Mucosa of rectum (tissue), 2 donors: ENCODE data around the gene AKAP13.

Source experiments
- H3K27ac ChIP-seq, 2 donors: one replicate each; pipeline ENCODE4 v1.7.0; 2013; ENCODE audit warnings: inconsistent platforms in 2 of 2, low read depth in 2 of 2, low read length in 2 of 2
- H3K27me3 ChIP-seq, 2 donors: one replicate each; pipeline ENCODE4 v1.7.0; 2013; ENCODE audit warnings: low read length in 2 of 2; ENCODE audit not compliant: control insufficient read depth in 2 of 2, insufficient read depth in 2 of 2
- H3K36me3 ChIP-seq, 2 donors: one replicate each; pipeline ENCODE4 v1.7.0; 2013; ENCODE audit warnings: low read length in 2 of 2; ENCODE audit not compliant: control insufficient read depth in 2 of 2, insufficient read depth in 2 of 2
- H3K4me1 ChIP-seq, 2 donors: one replicate each; pipeline ENCODE4 v1.7.0; 2013; ENCODE audit warnings: low read length in 2 of 2, mild to moderate bottlenecking in 1 of 2; ENCODE audit not compliant: control insufficient read depth in 2 of 2, insufficient read depth in 2 of 2
- H3K4me3 ChIP-seq, 2 donors: one replicate each; pipeline ENCODE4 v1.7.0; 2013; ENCODE audit warnings: low read length in 2 of 2
- H3K9ac ChIP-seq, 2 donors: one replicate each; pipeline ENCODE4 v1.7.0; 2013; ENCODE audit warnings: low read length in 2 of 2, low read depth in 1 of 2, mild to moderate bottlenecking in 1 of 2
- H3K9me3 ChIP-seq, 2 donors: one replicate each; pipeline ENCODE4 v1.7.0; 2013; ENCODE audit warnings: low read length in 2 of 2; ENCODE audit not compliant: control insufficient read depth in 2 of 2
- donor health status: healthy.
- donor health status: Normal muscosa, but diverticular disease.

AKAP13 gene

DNA sequence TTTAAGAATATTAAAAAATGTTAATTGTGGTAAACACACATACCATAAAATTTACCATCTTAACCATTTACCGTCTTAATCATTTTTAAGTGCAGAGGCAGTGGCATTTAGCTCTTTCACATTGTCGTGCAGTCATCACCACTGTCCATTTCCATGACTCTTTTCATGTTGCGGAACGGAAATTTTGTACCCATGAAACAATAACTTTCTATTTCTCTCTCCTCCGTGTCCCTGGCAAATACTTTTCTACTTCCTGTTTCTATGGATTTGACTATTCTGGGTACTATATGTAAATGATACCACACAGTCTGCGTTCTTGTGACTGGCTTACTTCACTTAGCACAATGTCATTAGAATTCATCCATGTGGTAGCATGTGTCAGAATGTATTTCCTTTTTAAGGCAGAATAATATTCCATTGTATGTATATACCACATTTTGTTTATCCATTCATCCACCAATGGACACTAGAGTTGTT lies 27.9 kb downstream of the AKAP13 start:
- Histone ChIP-seq H3K27ac (no peak overlapping the region), H3K9me3 (no peaks in the 10 kb centered on the region), H3K9ac (no peak overlapping the region), H3K4me1 (peaks cover 11 to 29% of the 10 kb centered on the region in 2 donors), H3K36me3 (no peaks in the 10 kb centered on the region), H3K27me3 (no peaks in the 10 kb centered on the region), H3K4me3 (no peak overlapping the region)

DNA sequence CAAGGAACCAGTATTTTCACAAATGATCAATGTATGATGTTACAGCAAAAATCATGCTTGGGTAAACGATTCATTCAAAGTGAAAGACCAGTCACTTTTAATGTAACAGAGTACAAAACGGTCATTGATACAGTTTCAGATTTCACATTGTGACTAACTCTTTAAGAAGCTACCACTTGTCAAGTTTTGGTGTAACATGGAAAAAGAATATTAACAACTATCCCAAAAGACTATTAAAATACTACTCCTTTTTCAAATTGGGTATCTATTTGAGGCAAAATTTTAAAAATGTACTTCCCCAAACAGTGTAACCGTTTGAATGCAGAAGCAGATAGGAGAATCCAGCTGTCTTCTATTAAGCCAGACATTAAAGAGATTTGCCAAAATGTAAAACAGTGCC lies 31.7 kb downstream of the AKAP13 start:
- no peak overlapping the region for H3K27ac ChIP-seq
- no peak overlapping the region for H3K4me3 ChIP-seq
- no peaks in the 10 kb centered on the region for H3K9me3 ChIP-seq
- no peaks in the 10 kb centered on the region for H3K27me3 ChIP-seq
- no peaks in the 10 kb centered on the region for H3K36me3 ChIP-seq
- H3K4me1 ChIP-seq = peaks cover 5 to 15% of the 10 kb centered on the region in 2 donors
- H3K9ac ChIP-seq = no peak overlapping the region

DNA sequence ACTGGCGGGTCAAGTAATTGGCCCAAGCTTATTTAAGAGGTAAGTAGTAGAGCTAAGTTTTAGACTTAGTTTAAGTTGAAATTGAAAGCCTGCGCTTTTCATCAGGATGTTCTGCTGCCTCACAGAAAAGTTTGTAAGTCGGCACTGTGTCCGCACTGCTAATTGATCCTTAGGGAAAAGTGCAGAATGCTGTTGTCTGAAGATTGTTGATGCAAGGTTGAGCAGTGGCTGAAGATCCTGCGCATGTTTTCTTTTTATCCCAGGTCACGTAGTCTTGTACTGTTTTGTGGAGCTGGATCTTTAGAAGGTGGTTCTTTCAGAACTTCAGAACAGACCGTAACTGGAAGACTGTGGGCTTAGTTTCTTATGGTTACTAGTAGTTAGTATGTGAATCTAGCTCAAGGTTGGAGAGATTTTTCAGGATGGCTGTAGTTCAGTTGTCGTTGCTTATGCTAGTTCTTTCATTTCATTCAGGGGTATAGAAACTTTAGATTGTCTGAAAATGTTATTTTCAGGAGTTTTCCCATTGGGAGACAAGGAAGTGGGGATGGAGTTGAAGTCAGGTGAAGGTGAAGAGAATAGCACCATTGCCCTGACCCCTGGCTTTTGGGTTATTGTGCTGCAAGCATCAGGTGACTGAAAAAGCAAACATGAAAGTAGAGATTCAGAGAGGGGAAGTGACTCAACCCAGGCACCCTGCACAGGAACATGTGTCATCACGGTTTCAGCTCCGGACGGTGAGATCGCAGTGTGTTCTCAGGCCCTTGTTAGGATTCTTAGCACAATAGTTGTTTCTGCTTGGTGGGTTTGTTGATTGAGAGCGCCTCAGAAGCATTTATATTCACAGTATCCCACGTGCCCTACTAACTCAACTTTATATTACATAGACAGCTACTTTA lies 32.8 kb downstream of the AKAP13 start:
- Histone ChIP-seq H3K9me3 (no peaks in the 10 kb centered on the region), H3K27ac (peak overlapping the region; percentile 7 to 20), H3K9ac (no peak overlapping the region), H3K36me3 (no peaks in the 10 kb centered on the region), H3K27me3 (no peaks in the 10 kb centered on the region), H3K4me1 (peaks cover 5 to 10% of the 10 kb centered on the region in 2 donors), H3K4me3 (no peak overlapping the region)

- peak overlapping the region; percentile 17 to 41 for H3K27ac ChIP-seq
Observed at GRCh38 chr15:85414037-85414436, 33.6 kb downstream of the AKAP13 start.

GRCh38 chr15:85414495-85414894 lies 34.1 kb downstream of the AKAP13 start:
- no peaks in the 10 kb centered on the region for H3K27me3 ChIP-seq
- no peak overlapping the region for H3K9ac ChIP-seq
- H3K36me3 ChIP-seq = no peaks in the 10 kb centered on the region
- H3K4me3 ChIP-seq = no peak overlapping the region
- H3K9me3 ChIP-seq = no peaks in the 10 kb centered on the region
- peak overlapping the region in 1 of 2 donors; percentile 17 for H3K27ac ChIP-seq
- peaks cover 5 to 10% of the 10 kb centered on the region in 2 donors for H3K4me1 ChIP-seq

More at GRCh38 chr15:85414037-85414436, 33.6 kb downstream of the AKAP13 start:
- Histone ChIP-seq H3K9ac (no peak overlapping the region), H3K4me1 (peaks cover 5 to 10% of the 10 kb centered on the region in 2 donors), H3K27me3 (no peaks in the 10 kb centered on the region), H3K9me3 (no peaks in the 10 kb centered on the region), H3K4me3 (no peak overlapping the region), H3K36me3 (no peaks in the 10 kb centered on the region)

DNA sequence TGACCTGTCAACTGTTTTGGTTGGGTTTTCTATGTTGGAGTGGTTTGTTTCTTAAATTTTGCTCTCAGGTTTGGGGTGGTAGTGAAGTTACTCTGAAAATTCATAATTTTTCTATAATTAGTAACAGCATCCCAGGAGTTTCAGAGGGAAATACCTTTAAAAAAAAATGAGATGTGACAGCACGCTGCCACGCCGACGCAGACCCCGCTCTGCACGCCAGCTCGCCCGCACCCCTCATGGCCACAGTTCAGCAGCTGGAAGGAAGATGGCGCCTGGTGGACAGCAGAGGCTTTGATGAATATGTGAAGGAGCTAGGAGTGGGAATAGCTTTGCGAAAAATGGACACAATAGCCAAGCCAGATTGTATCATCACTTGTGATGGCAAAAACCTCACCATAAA lies 34.6 kb downstream of the AKAP13 start:
- Histone ChIP-seq H3K4me3 (no peak overlapping the region), H3K27me3 (no peaks in the 10 kb centered on the region), H3K4me1 (peaks cover 5 to 10% of the 10 kb centered on the region in 2 donors), H3K9ac (no peak overlapping the region), H3K27ac (no peak overlapping the region), H3K9me3 (no peaks in the 10 kb centered on the region), H3K36me3 (no peaks in the 10 kb centered on the region)

- no peak overlapping the region for H3K4me3 ChIP-seq
- H3K9ac ChIP-seq = no peak overlapping the region
- no peaks in the 10 kb centered on the region for H3K36me3 ChIP-seq
- H3K27me3 ChIP-seq = no peaks in the 10 kb centered on the region
- H3K4me1 ChIP-seq = peaks cover 5 to 10% of the 10 kb centered on the region in 2 donors
- H3K27ac ChIP-seq = no peak overlapping the region
- no peaks in the 10 kb centered on the region for H3K9me3 ChIP-seq
Observed at GRCh38 chr15:85415783-85416182, 35.4 kb downstream of the AKAP13 start.

- Histone ChIP-seq H3K4me1 (peaks cover 11 to 14% of the 10 kb centered on the region in 2 donors), H3K9me3 (no peaks in the 10 kb centered on the region), H3K27me3 (no peaks in the 10 kb centered on the region), H3K4me3 (no peak overlapping the region), H3K36me3 (no peaks in the 10 kb centered on the region), H3K9ac (no peak overlapping the region), H3K27ac (no peak overlapping the region)
Observed at GRCh38 chr15:85417276-85417675, 36.9 kb downstream of the AKAP13 start.

DNA sequence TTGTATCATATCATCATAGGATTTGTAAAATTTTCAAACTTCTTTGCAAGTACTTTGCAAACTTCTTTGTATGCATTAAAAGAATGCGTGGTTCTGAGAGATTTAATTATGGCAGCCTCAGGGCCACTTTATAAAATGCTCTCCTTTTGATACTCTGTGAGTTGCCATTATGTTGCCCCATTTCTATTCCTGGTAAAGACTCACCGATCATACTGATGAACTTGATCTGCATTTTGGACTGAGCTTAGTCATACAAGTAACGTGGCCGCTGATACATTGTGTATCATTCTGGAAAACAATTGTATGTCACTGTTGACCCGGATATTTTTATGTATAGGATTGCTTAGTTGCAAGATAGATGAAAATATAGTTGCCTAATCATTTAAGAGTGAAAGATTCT lies 38.8 kb downstream of the AKAP13 start:
- no peak overlapping the region for H3K4me3 ChIP-seq
- no peak overlapping the region for H3K9ac ChIP-seq
- H3K27me3 ChIP-seq = no peaks in the 10 kb centered on the region
- H3K9me3 ChIP-seq = no peaks in the 10 kb centered on the region
- peaks cover 4 to 6% of the 10 kb centered on the region in 2 donors for H3K4me1 ChIP-seq
- no peak overlapping the region for H3K27ac ChIP-seq
- H3K36me3 ChIP-seq = no peaks in the 10 kb centered on the region

GRCh38 chr15:85421116-85421925 lies 40.9 kb downstream of the AKAP13 start:
- Histone ChIP-seq H3K27me3 (no peaks in the 10 kb centered on the region), H3K9ac (no peak overlapping the region), H3K27ac (no peak overlapping the region), H3K4me1 (peaks cover 4 to 6% of the 10 kb centered on the region in 2 donors), H3K9me3 (no peaks in the 10 kb centered on the region), H3K36me3 (no peaks in the 10 kb centered on the region), H3K4me3 (peak overlapping the region in 1 of 2 donors; percentile 26)
